ENCODE results near the gene ACRBP. TPM values are rescaled to one million over a fixed set of nuclear protein-coding genes. Genes with fewer than 3 reads are reported as not detected.

The ACRBP gene
- total RNA-seq, 4 donors from 2014 or later, result 8.9 to 11.4 (median 10.4) TPM

GRCh38 chr12:6607751-6608591 lies 39.3 kb downstream of the ACRBP start:
- Histone ChIP-seq H3K4me3 (replicated peaks in 1 of 3) (no peak overlapping the region), H3K27me3 (no peaks in the 10 kb centered on the region), H3K36me3 (no peaks in the 10 kb centered on the region), H3K27ac (peak overlapping the region; percentile 63 to 99 (median 72)), H3K4me1 (peaks cover 40 to 51% of the 10 kb centered on the region in 2 donors), H3K9me3 (no peaks in the 10 kb centered on the region)
- intact Hi-C loops (cut with DNase I), result no loop called here
- WGBS, 2 donors, result 10 to 14% methylated on average over 8 of the region's 8 CpGs
- peak; percentile 74 to 79 for DNase-seq
- TF ChIP-seq CTCF (IDR thresholded peaks at IDR 0.05) (no peak), POLR2A (IDR thresholded peaks at IDR 0.05) (no peak)

GRCh38 chr12:6606331-6607131 lies 40.7 kb downstream of the ACRBP start:
- DNase-seq, result peak; percentile 82 to 85
- no peak for TF ChIP-seq POLR2A (IDR thresholded peaks at IDR 0.05)
- no peak for TF ChIP-seq CTCF (IDR thresholded peaks at IDR 0.05)
- 0% methylated on average over 2 of the region's 70 CpGs; no CpG with 5 or more reads in 1 of the 2 donors for WGBS, 2 donors
- Histone ChIP-seq H3K36me3 (peaks cover 8 to 12% of the 10 kb centered on the region in 2 donors), H3K27ac (peak overlapping the region; percentile 94 to 99 (median 99)), H3K27me3 (no peaks in the 10 kb centered on the region), H3K4me1 (peaks cover 33 to 41% of the 10 kb centered on the region in 2 donors), H3K4me3 (replicated peaks in 1 of 3) (peak overlapping the region; percentile 69 to 96 (median 86)), H3K9me3 (no peaks in the 10 kb centered on the region)
- intact Hi-C loops (cut with DNase I), result no loop called here

GRCh38 chr12:6605421-6606330 lies 41.6 kb downstream of the ACRBP start:
- Histone ChIP-seq H3K9me3 (no peaks in the 10 kb centered on the region), H3K4me3 (replicated peaks in 1 of 3) (peak overlapping the region; percentile 69 to 96 (median 86)), H3K4me1 (peaks cover 33 to 36% of the 10 kb centered on the region in 2 donors), H3K27ac (peak overlapping the region; percentile 94 to 99 (median 99)), H3K27me3 (no peaks in the 10 kb centered on the region), H3K36me3 (peaks cover 17 to 21% of the 10 kb centered on the region in 2 donors)
- WGBS, 2 donors, result 7 to 10% methylated on average over 11 to 17 of the region's 18 CpGs
- TF ChIP-seq POLR2A (IDR thresholded peaks at IDR 0.05) (no peak), CTCF (IDR thresholded peaks at IDR 0.05) (peak in 1 of 6 experiments; percentile 7)
- intact Hi-C loops (cut with DNase I), result no loop called here
- DNase-seq, result peak; percentile 58 to 77

- WGBS, 2 donors, result 66 to 68% methylated on average over 6 of the region's 6 CpGs
- Histone ChIP-seq H3K36me3 (peaks cover 29 to 33% of the 10 kb centered on the region in 2 donors), H3K4me3 (replicated peaks in 1 of 3) (peak overlapping the region in 1 of 3 donors; percentile 7), H3K27me3 (no peaks in the 10 kb centered on the region), H3K9me3 (no peaks in the 10 kb centered on the region), H3K4me1 (peaks cover 33 to 36% of the 10 kb centered on the region in 2 donors), H3K27ac (peak overlapping the region in 2 of 3 donors; percentile 94 to 99)
- intact Hi-C loops (cut with DNase I), result loop anchor here (5.0 kb wide), 1 partner anchor 37 kb away; the partner anchor contains the start of gene NOP2
- DNase-seq, result no peak
- no peak for TF ChIP-seq CTCF (IDR thresholded peaks at IDR 0.05)
- TF ChIP-seq POLR2A (IDR thresholded peaks at IDR 0.05), result no peak
Measured at GRCh38 chr12:6604259-6605029, 42.8 kb downstream of the ACRBP start.

All from thyroid gland (tissue), 4 donors.